ENCODE results near the gene KRT37.

Gene KRT37

DNA sequence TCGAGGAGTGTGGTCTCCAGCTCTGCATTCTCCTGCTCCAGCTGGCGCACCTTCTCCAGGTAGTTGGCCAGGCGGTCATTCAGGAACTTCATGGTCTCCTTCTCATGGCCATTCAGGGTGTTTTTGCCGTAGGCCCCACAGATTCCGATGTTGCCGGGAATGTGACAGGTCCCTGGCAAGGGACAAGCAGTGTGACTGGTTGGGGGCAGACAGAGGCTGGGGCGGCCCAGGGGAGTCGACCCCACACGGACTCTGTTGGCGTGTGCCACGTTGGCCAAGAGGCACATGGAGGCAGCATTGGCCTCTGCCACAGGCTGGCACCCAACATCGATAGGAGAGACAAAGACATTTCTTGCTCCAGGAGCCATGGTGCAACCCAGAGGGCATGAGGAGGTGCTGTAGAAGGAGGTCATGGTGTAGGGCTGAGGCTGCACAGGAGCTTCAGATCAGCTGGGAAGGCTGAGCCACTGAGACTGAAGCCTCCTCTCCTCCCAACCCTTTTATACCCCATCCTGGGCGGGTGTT is at the start of gene KRT37:
Gene KRT37, minus strand, starts transcription at position 475 of the 525 bp plus-strand sequence. Its CDS starts 62 bp downstream, at position 413.
- DNase-seq: no peak

- DNase-seq: no peak
These were observed 44.0 kb upstream of the KRT37 start for GRCh38 chr17:41468346-41468745.

- DNase-seq: no peak
These were observed 43.2 kb upstream of the KRT37 start for GRCh38 chr17:41467561-41467960.

- DNase-seq: no peak
These were observed 42.6 kb upstream of the KRT37 start, which contains the start of gene KRT32 for GRCh38 chr17:41466988-41467387. TSS of gene KRT32 (minus strand) at chr17:41467386. CDS start at chr17:41467325, 61 bp downstream.

DNA sequence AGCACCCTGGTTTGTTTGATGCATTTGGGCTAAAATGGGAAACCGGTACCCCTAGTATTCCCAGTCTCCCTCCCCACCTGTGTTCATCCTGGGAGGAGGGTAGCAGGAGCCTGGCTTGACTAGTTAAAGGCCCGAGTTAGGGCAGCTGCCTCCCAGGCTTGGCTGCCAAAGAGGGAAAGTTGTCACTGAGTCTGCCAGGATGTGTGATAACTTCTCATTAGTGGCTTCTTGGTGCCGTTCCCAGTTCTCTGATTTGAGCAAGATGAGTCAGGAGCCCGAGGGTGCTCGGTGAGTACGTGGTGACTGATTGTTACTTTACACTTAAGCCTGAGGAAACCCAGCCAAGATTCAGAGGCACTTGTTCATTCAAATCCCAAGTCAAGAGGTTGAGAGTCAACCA is 40.3 kb upstream of the KRT37 start:
- no peak for DNase-seq

DNA sequence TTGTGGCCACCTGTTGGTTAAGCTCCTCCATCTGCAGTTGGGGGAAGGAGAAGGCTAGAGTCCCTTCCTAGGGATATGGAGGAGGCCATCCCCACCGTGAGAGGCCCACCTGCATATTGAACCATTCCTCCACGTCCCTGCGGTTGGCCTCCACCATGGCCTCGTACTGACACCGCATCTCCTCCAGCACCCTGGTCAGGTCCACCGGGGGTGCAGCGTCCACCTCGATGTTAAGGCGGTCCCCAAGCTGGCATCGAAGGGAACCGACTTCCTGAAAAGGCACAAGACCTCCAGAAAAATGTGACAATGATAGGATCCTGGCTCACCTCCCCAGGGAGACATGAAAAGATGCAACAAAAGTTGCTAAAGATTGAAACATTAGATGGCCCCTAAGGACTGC is 39.8 kb upstream of the KRT37 start:
- no peak for DNase-seq

- no peak for DNase-seq
These were observed 39.4 kb upstream of the KRT37 start for GRCh38 chr17:41463746-41464145.

DNA sequence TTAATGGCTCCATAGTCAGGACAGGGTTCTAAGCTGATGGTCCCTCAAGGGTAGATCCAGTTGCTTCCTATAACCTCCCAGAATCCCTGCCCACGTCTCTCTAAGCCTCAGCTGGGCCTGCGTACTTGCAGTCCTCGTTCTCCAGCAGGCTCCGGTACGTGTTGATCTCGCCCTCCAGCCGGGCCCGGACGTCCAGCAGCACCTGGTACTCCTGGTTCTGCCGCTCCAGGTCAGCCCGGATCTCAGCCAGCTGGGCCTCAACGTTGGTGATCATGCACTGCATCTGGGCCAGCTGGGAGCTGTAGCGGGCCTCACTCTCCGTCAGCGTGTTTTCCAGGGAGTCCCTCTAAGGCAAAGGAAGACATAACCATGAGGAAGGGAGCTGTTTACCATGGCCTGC is 38.3 kb upstream of the KRT37 start:
- DNase-seq: no peak

- no peak for DNase-seq
These were observed 33.3 kb upstream of the KRT37 start for GRCh38 chr17:41457676-41458075.

GRCh38 chr17:41456204-41456603 is 31.8 kb upstream of the KRT37 start:
- DNase-seq: no peak

GRCh38 chr17:41455236-41455635 is 30.9 kb upstream of the KRT37 start:
- no peak for DNase-seq

GRCh38 chr17:41453066-41453465 is 28.7 kb upstream of the KRT37 start:
- DNase-seq: no peak

DNA sequence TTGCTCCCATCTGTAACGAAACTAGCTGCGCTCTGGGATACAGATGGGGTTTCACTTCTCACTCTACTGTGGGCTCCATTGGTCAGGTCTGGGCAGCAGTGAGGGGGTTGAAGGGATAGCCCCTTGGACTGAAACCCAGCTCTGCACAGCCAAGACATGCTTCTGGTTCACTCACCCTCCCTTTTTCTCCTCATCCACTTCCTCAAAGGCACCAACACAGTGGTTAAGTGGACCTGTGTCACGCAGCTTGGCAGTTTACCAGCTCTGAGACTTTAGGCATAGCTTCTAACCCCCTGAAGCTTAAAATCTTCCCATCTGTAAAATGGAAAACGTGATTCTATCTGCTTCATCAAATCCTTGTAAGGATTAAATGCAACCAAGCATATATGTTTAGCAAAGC is 27.9 kb upstream of the KRT37 start:
- no peak for DNase-seq

- DNase-seq: no peak
These were observed 26.9 kb upstream of the KRT37 start for GRCh38 chr17:41451154-41451728.

- no peak for DNase-seq
These were observed 24.6 kb upstream of the KRT37 start for GRCh38 chr17:41449008-41449407.

GRCh38 chr17:41448506-41448905 is 24.1 kb upstream of the KRT37 start:
- DNase-seq: no peak

- DNase-seq: no peak
These were observed 22.4 kb upstream of the KRT37 start for GRCh38 chr17:41446806-41447205.

DNA sequence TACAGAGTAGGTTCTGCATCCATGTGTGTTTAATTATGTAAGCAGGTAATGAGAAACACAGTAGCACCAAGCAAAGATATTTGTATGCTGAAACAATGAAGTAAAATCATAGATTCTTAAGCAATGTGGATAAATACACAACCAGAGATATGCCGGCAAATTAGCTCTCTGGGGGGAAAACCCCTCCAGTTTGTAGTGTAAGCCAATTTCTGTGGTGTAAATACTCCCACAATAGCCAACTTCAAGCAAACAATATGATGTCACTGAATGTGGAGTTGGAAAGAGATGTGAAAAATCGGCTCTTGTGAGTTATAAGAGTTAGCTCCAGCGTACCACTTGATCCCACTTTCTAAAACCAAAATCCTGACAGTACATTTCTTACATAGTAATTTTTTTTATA is 20.3 kb upstream of the KRT37 start:
- no peak for DNase-seq

DNA sequence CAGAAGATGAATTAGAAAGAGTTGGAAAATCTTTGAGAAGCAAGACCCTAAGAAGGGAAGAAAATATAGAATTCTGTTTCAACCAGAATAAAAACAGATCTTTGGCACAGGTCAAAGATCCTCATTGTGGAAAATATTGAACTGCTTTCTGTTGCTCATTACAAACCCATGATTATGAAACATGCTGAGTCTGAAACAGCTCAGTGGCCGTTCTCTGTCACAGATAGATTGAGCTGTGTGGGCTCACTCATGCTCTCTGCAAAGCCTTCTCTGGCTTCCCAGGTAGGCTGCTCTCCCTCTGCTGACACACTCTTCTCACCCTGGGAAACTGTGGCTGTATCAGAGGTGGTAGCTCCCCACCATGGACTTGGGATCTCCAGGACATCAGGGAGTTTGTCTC is 19.8 kb upstream of the KRT37 start:
- no peak for DNase-seq

GRCh38 chr17:41442739-41443138 is 18.4 kb upstream of the KRT37 start:
- DNase-seq: no peak

DNA sequence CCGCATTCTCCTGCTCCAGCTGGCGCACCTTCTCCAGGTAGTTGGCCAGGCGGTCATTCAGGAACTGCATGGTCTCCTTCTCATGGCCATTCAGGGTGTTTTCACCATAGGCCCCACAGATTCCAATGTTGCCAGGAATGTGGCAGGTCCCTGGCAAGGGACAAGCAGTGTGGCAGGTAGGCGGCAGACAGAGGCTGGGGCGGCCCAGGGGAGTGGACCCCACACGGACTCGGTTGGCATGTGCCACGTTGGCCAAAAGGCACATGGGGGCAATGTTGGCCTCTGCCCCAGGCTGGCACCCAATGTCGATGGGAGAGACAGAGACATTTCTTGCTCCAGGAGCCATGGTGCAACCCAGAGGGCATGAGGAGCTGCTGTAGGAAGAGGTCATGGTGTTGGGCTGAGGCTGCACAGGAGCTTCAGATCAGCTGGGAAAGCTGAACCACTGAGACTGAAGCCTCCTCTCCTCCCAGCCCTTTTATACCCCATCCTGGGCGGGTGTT is 16.2 kb upstream of the KRT37 start, which contains the start of gene KRT38:
Gene KRT38, minus strand, starts transcription at position 453 of the 503 bp plus-strand sequence. Its CDS starts 62 bp downstream, at position 391.
- no peak for DNase-seq

GRCh38 chr17:41439375-41439774 is 15.0 kb upstream of the KRT37 start:
- DNase-seq: no peak

- DNase-seq: no peak
These were observed 13.4 kb upstream of the KRT37 start for GRCh38 chr17:41437769-41438168.

DNA sequence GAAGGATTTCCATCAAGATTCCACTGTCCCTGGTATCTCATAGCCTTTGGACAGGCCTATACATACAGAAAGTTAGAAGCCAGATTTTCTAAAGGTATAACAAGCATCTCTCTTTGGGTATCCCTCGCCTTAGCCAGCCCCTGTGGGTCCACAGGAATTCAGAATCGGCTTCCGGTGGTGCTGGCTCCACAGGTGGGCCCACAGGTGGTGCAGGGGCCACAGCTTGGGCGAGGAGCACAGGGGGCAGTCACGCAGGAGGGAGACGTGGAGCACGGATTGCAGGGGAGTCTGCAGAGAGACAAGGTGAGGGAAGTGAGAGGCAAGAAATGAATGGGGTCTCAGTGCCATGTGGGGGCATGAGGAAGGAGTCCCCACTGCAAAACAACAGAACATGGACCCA is 12.9 kb upstream of the KRT37 start:
- DNase-seq: no peak

DNA sequence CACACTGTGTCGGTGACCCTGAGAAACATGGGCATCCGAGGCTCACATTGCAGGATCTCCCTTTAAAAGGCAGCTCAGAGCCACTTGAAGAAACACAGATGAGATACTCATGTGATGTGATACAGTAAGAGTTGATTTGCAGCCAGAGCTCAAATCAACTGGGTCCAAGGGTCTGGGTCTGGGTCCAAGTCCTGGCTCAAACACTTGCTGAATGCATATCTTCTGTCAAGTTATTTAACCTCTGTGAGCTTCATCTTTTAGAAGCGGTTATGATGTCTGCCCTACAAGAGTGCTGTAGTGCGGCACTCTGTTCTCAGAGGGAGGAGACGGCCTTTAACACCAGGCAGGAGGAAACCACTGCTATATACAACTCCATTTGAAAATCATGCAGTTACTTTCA is 10.0 kb upstream of the KRT37 start:
- no peak for DNase-seq
